ENCODE measurements around the gene PARP12.

PARP12 gene

DNA sequence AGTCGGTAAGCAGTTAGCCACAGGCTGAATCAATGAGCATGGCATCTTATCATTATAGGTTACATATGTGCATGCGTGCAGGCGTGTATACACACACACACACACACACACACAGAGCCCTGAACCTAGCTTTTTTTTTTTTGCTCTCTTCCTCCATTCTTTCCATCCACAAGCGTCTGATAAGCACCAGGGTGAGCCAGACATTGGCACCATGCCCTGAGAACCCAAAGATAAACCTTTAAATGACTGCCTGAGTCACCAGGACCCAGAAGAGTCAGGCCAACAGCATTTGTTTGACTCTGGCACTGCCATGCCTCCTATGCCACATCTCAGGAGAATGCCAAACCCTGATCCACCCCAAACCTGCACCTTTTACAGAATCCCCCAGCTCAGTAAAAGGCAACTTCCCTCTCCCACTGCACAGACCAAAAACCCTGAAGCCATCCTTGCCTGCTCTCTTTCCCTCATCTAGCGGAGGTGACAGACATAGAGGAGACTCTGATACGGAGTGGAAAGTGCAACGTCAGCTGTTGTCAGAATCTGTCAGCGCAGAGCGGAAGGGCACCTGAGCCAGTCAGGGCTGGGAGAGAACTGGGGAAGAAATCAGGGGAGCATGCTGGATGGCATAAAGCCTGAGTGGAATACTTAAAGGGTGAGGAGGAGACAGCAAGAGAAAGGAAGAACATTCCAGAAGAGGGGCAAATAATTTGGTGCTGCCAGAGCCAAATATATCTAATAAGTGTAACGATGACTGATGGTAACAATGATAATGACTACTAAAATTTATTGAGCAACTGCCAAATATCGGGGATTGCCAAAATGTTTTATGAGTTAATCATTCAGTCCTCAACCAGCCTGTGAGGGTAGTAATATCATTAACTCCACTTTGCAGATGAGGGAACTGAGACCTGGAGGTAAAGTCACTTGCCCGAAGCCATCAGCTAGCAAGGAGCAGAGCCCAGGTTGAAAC, 3.2 kb downstream of the PARP12 start:
- Histone ChIP-seq H3K9ac (ENCODE audit: low read length in 2 of 2) (no peak overlapping the region), H3K4me1 (ENCODE audit: control insufficient read depth, insufficient read depth, low read length) (peaks cover 26% of the 10 kb centered on the region), H3K36me3 (ENCODE audit: control insufficient read depth in 2 of 2, insufficient read depth in 2 of 2, low read length in 2 of 2) (peaks cover 0 to 4% of the 10 kb centered on the region in 2 donors), H3K9me3 (ENCODE audit: control insufficient read depth in 2 of 2, low read length in 2 of 2) (no peaks in the 10 kb centered on the region), H3K27ac (ENCODE audit: low read length) (no peak overlapping the region), H3K4me3 (ENCODE audit: low read length in 2 of 2) (no peak overlapping the region), H3K27me3 (ENCODE audit: control insufficient read depth in 1 of 2, insufficient read depth in 2 of 2, low read length in 2 of 2) (no peaks in the 10 kb centered on the region)

DNA sequence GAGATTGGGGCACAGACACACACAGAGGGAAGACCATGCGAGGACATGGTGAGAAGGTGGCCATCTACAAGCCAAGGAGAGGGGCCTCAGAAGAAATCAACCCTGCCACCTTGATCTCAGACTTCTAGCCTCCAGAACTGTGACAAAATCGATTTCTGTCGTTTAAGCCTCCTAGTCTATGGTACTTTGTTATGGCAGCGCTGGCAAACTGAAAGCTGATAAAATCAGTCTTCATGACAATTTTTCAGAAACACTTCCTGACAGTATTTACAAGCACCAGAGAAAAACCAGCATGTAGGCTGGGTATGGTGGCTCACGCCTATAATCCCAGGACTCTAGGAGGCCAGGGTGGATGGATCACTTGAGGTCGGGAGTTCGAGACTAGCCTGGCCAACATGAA, 4.2 kb downstream of the PARP12 start:
- no peak overlapping the region for H3K9ac ChIP-seq (ENCODE audit: low read length in 2 of 2)
- no peak overlapping the region for H3K4me3 ChIP-seq (ENCODE audit: low read length in 2 of 2)
- no peak overlapping the region for H3K27ac ChIP-seq (ENCODE audit: low read length)
- H3K36me3 ChIP-seq (ENCODE audit: control insufficient read depth in 2 of 2, insufficient read depth in 2 of 2, low read length in 2 of 2): peaks cover 0 to 4% of the 10 kb centered on the region in 2 donors
- no peaks in the 10 kb centered on the region for H3K9me3 ChIP-seq (ENCODE audit: control insufficient read depth in 2 of 2, low read length in 2 of 2)
- no peaks in the 10 kb centered on the region for H3K27me3 ChIP-seq (ENCODE audit: control insufficient read depth in 1 of 2, insufficient read depth in 2 of 2, low read length in 2 of 2)
- peaks cover 26% of the 10 kb centered on the region for H3K4me1 ChIP-seq (ENCODE audit: control insufficient read depth, insufficient read depth, low read length)

DNA sequence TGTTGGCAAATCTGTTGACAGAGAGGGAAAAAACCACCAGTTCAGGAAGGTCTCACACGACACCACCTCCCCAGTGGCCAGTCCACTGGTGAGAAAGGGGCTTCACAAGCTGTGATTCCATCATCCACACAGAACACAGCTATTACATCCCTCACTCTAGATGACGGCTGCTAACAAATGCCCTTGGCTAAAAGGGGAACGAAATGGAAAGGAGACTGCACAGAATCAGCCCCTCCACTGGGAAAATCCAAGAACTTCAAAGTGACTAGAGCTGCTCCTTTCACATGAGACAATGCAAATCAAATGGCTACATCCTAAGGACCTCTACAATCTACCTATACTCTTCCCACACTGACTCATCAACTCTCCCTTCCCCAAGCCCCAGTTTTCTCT, 5.6 kb downstream of the PARP12 start:
- Histone ChIP-seq H3K9me3 (ENCODE audit: control insufficient read depth in 2 of 2, low read length in 2 of 2) (no peaks in the 10 kb centered on the region), H3K4me3 (ENCODE audit: low read length in 2 of 2) (no peak overlapping the region), H3K27ac (ENCODE audit: low read length) (no peak overlapping the region), H3K27me3 (ENCODE audit: control insufficient read depth in 1 of 2, insufficient read depth in 2 of 2, low read length in 2 of 2) (no peaks in the 10 kb centered on the region), H3K9ac (ENCODE audit: low read length in 2 of 2) (no peak overlapping the region), H3K36me3 (ENCODE audit: control insufficient read depth in 2 of 2, insufficient read depth in 2 of 2, low read length in 2 of 2) (peaks cover 0 to 4% of the 10 kb centered on the region in 2 donors), H3K4me1 (ENCODE audit: control insufficient read depth, insufficient read depth, low read length) (peaks cover 25% of the 10 kb centered on the region)

DNA sequence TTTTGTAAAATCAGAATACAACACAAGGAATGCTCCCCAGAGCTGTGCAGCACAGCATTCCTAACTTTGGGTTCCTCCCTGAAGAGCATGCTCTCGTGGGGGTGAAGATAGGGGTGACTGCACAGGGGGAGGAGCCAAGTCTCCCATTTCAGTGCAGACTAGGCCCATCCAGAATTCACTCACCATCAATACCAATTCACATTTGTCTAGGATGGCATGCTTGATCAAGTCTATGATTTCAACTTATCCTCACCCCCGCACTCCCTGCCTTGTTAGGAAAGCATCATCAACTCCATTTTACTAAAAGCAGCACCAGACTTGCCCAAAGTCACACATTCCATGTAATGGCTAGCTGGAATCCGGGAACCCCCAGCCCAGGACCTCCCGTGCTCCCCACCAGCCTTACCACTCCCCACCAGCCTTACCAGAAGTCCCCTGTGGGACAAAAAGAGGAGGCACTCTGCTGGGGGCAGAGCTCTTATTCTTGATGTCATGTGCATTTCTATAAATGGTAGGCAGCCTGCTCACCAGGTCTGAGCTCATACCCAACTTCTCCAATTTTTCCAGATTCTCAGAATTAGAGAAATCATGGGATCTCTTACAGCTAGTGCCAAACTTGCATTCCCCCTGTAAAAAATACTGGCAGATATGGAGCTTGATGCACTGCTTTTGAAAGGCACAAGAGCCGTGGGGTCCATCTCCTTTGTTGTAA, 6.2 kb downstream of the PARP12 start:
- Histone ChIP-seq H3K27ac (ENCODE audit: low read length) (no peak overlapping the region), H3K27me3 (ENCODE audit: control insufficient read depth in 1 of 2, insufficient read depth in 2 of 2, low read length in 2 of 2) (no peaks in the 10 kb centered on the region)

DNA sequence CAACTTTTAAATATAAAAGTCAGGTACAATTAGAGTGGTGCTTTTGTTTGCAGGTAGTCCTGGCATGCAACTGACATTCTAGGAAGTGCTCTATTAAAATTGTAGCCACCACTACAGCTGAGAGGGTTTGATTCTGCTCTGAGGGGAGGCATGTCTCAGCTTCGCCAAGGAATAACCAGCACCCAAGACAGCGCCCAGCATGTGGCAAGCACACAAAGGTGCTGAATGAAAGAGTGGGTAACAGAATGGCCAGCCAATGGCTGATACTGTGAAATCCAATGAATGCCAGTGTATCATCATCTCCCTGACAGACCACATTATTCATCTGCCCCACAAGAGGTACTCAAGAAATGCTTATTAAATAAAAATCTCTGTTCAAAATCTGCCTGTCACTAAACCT, 6.9 kb downstream of the PARP12 start:
- Histone ChIP-seq H3K9me3 (ENCODE audit: control insufficient read depth in 2 of 2, low read length in 2 of 2) (no peaks in the 10 kb centered on the region), H3K9ac (ENCODE audit: low read length in 2 of 2) (no peak overlapping the region), H3K4me1 (ENCODE audit: control insufficient read depth, insufficient read depth, low read length) (peaks cover 15% of the 10 kb centered on the region), H3K36me3 (ENCODE audit: control insufficient read depth in 2 of 2, insufficient read depth in 2 of 2, low read length in 2 of 2) (peaks cover 0 to 4% of the 10 kb centered on the region in 2 donors), H3K27me3 (ENCODE audit: control insufficient read depth in 1 of 2, insufficient read depth in 2 of 2, low read length in 2 of 2) (no peaks in the 10 kb centered on the region), H3K4me3 (ENCODE audit: low read length in 2 of 2) (no peak overlapping the region), H3K27ac (ENCODE audit: low read length) (no peak overlapping the region)

More for the DNA sequence above, 6.2 kb downstream of the PARP12 start:
- peaks cover 0 to 4% of the 10 kb centered on the region in 2 donors for H3K36me3 ChIP-seq (ENCODE audit: control insufficient read depth in 2 of 2, insufficient read depth in 2 of 2, low read length in 2 of 2)
- peaks cover 21% of the 10 kb centered on the region for H3K4me1 ChIP-seq (ENCODE audit: control insufficient read depth, insufficient read depth, low read length)
- no peak overlapping the region for H3K9ac ChIP-seq (ENCODE audit: low read length in 2 of 2)
- no peaks in the 10 kb centered on the region for H3K9me3 ChIP-seq (ENCODE audit: control insufficient read depth in 2 of 2, low read length in 2 of 2)
- H3K4me3 ChIP-seq (ENCODE audit: low read length in 2 of 2): no peak overlapping the region

DNA sequence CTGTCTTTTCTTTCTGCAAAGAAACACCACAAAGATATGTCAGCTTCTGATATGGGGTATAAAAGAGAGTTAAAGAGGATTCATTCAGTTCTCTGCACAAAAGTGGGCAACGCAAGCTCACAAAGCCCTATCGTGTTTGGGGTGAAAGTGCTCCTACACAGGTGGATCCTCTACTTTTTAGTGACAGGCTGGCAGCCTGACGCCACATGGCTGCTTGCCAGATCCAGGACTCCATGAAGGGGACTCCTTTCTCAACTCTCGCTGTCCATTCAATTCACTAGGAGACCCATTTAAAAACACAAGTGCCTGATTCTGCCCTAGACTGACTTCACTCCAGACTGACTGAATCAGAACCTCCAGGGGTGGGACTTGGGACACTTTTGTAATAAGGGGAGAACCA, 8.0 kb downstream of the PARP12 start:
- H3K36me3 ChIP-seq (ENCODE audit: control insufficient read depth in 2 of 2, insufficient read depth in 2 of 2, low read length in 2 of 2): peaks cover 0 to 4% of the 10 kb centered on the region in 2 donors
- no peaks in the 10 kb centered on the region for H3K9me3 ChIP-seq (ENCODE audit: control insufficient read depth in 2 of 2, low read length in 2 of 2)
- H3K4me1 ChIP-seq (ENCODE audit: control insufficient read depth, insufficient read depth, low read length): peaks cover 6% of the 10 kb centered on the region
- H3K27ac ChIP-seq (ENCODE audit: low read length): no peak overlapping the region
- H3K27me3 ChIP-seq (ENCODE audit: control insufficient read depth in 1 of 2, insufficient read depth in 2 of 2, low read length in 2 of 2): no peaks in the 10 kb centered on the region
- no peak overlapping the region for H3K4me3 ChIP-seq (ENCODE audit: low read length in 2 of 2)
- no peak overlapping the region for H3K9ac ChIP-seq (ENCODE audit: low read length in 2 of 2)

DNA sequence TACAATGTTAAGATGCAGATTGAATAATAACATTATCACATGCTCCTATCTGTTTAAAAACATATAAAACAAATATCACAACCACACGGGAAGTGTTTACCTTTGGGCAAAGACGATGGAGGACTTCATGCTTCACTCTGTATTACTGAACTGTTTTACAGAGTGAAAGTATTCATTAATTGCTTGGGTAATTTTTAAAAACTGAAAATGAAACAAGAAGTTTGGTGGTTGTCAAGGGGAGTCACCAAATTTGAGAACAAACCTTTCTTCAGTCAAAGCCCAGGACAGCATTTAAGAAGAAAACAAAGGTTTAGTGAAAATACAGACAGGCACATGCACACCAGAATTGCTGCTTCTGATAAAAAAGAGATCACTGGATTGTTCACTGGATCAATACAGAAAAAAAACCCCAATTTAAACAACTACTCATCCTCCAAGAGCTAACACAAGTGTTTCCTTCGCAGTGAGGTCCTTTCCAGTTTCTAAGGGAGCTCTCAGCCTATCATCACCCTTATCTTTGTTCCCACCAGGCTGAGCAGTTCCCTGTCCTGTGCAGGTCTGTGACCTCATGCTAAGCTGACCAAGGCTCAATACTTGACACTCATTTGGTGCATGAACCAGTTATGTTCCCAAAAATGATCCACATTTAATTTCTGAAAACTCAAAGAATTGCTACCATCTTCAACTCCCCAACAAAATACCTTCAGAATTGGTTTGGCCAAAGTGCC, 8.8 kb downstream of the PARP12 start:
- H3K4me3 ChIP-seq (ENCODE audit: low read length in 2 of 2): no peak overlapping the region
- peaks cover 0 to 8% of the 10 kb centered on the region in 2 donors for H3K36me3 ChIP-seq (ENCODE audit: control insufficient read depth in 2 of 2, insufficient read depth in 2 of 2, low read length in 2 of 2)
- H3K9me3 ChIP-seq (ENCODE audit: control insufficient read depth in 2 of 2, low read length in 2 of 2): no peaks in the 10 kb centered on the region
- H3K4me1 ChIP-seq (ENCODE audit: control insufficient read depth, insufficient read depth, low read length): no peaks in the 10 kb centered on the region
- H3K27me3 ChIP-seq (ENCODE audit: control insufficient read depth in 1 of 2, insufficient read depth in 2 of 2, low read length in 2 of 2): no peaks in the 10 kb centered on the region
- H3K9ac ChIP-seq (ENCODE audit: low read length in 2 of 2): no peak overlapping the region
- H3K27ac ChIP-seq (ENCODE audit: low read length): no peak overlapping the region

DNA sequence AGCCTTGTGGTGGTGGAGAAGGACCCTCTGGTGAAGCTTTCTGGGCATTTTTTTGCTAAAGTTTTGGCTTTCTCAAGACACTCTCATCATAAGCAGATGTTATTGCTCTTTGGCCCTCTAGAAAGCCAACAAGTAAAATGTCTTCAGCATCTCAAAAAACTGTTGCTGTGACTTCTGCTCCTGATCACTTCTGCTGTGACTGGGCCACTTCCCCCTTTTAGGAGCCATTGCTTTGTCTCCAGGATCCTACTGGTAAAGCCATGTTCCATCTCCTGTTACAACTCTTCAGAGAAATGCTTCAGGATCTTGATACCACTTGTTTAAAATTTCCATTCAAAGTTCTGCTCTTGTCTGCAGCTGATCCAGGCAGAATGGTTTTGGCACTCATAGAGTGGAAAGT, 10.9 kb downstream of the PARP12 start:
- Histone ChIP-seq H3K36me3 (ENCODE audit: control insufficient read depth in 2 of 2, insufficient read depth in 2 of 2, low read length in 2 of 2) (peaks cover under 1 to 8% of the 10 kb centered on the region in 2 donors), H3K4me1 (ENCODE audit: control insufficient read depth, insufficient read depth, low read length) (peaks cover 2% of the 10 kb centered on the region)

DNA sequence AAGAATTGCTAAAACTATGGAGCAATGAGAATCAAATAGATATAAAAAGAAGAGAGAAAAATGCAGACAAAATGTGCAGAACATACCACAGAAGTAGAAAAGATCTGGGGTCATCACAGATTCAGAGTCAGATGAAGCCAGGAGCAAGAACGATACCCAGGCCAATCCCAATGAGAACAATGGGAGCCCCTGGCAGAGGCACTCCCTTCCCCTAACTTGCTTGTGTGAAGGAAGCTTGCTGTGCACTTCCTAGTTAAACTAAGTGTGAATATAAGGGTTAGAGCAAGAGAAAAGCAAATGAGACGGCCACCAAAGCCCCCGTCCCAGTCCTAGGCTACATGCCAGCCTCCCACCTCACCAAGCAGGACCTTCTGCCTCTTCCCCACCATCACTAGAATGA, 12.7 kb downstream of the PARP12 start:
- Histone ChIP-seq H3K27ac (ENCODE audit: low read length) (no peak overlapping the region), H3K9ac (ENCODE audit: low read length in 2 of 2) (no peak overlapping the region), H3K4me1 (ENCODE audit: control insufficient read depth, insufficient read depth, low read length) (peaks cover 2% of the 10 kb centered on the region), H3K36me3 (ENCODE audit: control insufficient read depth in 2 of 2, insufficient read depth in 2 of 2, low read length in 2 of 2) (peaks cover 7 to 9% of the 10 kb centered on the region in 2 donors), H3K9me3 (ENCODE audit: control insufficient read depth in 2 of 2, low read length in 2 of 2) (no peaks in the 10 kb centered on the region), H3K27me3 (ENCODE audit: control insufficient read depth in 1 of 2, insufficient read depth in 2 of 2, low read length in 2 of 2) (no peaks in the 10 kb centered on the region), H3K4me3 (ENCODE audit: low read length in 2 of 2) (no peak overlapping the region)

More for the DNA sequence above, 10.9 kb downstream of the PARP12 start:
- no peak overlapping the region for H3K4me3 ChIP-seq (ENCODE audit: low read length in 2 of 2)
- no peaks in the 10 kb centered on the region for H3K9me3 ChIP-seq (ENCODE audit: control insufficient read depth in 2 of 2, low read length in 2 of 2)
- no peaks in the 10 kb centered on the region for H3K27me3 ChIP-seq (ENCODE audit: control insufficient read depth in 1 of 2, insufficient read depth in 2 of 2, low read length in 2 of 2)
- no peak overlapping the region for H3K27ac ChIP-seq (ENCODE audit: low read length)
- no peak overlapping the region for H3K9ac ChIP-seq (ENCODE audit: low read length in 2 of 2)

DNA sequence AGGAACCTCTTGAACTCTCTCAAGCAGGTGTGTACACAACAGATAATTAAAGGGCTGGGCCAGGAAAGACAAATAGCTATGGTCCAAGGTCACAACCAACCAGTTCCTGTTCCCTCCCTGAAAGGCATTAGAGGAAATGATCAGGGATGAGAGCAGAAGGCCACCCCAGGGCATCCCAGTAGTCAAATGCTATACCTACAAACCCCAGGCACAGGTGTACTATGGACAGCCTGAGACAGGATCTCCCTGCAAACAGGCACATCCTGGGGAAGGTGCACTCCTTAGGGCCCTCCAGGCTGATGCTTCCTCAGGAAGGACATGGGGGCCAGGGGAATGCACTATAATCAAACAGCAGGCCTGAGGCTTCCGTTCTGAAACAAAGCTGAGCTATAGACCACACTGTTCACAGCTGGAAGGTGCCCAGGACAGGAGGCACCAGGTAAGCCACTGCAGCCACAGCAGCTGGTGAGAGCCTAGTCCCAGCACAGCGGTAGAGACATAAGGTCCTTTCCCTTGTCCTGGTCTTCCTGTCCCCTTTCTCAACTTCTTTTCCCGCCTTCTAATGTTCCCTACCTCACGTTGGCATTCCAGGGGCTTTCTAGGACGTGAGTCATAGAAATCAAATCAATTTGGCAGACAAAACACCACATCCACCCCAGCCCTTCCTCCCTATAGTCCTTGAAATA, 13.3 kb downstream of the PARP12 start:
- H3K36me3 ChIP-seq (ENCODE audit: control insufficient read depth in 2 of 2, insufficient read depth in 2 of 2, low read length in 2 of 2): peaks cover 7 to 9% of the 10 kb centered on the region in 2 donors
- no peak overlapping the region for H3K4me3 ChIP-seq (ENCODE audit: low read length in 2 of 2)
- H3K27me3 ChIP-seq (ENCODE audit: control insufficient read depth in 1 of 2, insufficient read depth in 2 of 2, low read length in 2 of 2): no peaks in the 10 kb centered on the region
- no peak overlapping the region for H3K9ac ChIP-seq (ENCODE audit: low read length in 2 of 2)
- H3K9me3 ChIP-seq (ENCODE audit: control insufficient read depth in 2 of 2, low read length in 2 of 2): no peaks in the 10 kb centered on the region
- no peak overlapping the region for H3K27ac ChIP-seq (ENCODE audit: low read length)
- H3K4me1 ChIP-seq (ENCODE audit: control insufficient read depth, insufficient read depth, low read length): peaks cover 2% of the 10 kb centered on the region

All from stomach smooth muscle (tissue), 2 donors.